GM19351 (cell line): ENCODE data around the gene ARRDC3.
"Not testable (repeated sequence)": the region's sequence is repeated elsewhere in the genome, so short reads cannot be mapped to it uniquely, and the experiment has no call there.

Source experiments
- ATAC-seq: cut with Tn5 transposase; IDR thresholded peaks from one replicate; pipeline ENCODE4 v1.9.1; 2021; ENCODE audit warnings: mild to moderate bottlenecking, moderate library complexity; ENCODE audit not compliant: unreplicated experiment

The ARRDC3 gene

DNA sequence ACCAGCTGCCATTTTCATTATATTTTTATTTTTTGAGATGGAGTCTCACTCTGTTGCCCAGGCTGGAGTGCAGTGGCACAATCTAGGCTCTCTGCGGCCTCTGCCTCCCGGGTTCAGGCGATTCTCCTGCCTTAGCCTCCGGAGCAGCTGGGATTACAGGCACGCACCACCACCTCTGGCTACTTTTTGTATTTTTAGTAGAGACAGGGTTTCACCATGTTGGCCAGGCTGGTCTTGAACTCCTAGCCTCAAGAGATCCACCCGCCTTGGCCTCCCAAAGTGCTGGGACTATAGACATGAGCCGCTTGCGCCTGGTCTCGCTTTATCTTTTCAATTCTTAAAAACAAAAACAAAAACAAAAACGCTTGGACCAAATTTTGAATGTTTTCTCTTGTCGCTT is 2.5 kb upstream of the ARRDC3 start:
- not testable (repeated sequence) for ATAC-seq

DNA sequence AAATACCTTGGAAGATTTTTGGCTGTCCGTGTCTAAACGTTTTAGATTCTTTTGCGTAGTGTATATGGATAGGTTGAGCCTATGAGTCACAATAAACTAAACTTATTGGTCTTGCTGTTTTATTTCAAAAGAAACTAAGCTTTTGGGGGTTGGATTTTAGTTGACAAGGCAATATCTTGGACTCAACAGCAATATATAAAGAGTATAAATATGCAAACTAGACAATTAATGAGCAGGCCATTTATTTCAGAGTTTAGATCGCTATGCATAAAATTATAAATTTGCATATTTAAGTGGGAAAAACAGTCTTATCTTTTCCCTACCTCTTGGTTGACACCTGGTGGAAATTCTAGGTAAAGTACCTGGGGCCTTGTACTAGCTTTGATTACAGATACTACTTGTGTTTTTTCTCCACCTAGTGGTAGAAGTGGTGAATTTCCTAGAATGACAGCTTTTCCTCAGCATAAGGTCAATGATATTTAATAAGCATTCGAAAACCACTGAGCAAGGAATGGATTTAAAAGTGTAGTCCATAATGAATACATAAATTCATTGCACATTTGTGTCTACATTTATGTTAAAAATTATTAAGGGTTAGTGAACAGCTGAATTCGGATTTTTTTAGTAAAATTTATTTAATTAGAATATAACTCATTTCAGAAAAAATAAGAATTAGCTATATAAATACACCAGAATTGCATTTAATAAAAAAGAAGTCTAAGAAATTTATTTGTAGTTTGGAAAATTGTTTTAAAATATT is 1.7 kb upstream of the ARRDC3 start:
- ATAC-seq: peak; percentile 8

DNA sequence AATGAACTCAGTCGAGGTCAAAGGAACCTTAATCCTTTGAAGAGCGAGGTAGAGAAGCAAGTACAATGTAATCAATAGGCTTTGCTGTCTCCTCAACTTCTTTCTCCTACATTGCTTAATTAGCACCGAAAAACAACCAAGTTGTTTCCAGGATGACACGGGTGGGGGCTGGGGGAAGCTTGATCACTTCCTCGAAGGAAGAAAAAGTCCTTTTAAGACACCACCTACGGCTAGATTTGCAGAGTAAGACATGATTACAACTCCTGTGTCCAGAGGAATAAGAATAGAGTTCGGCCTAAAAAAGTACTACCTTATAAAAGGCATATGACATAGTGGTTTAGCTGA is 811 bp upstream of the ARRDC3 start:
- ATAC-seq: no peak

- ATAC-seq: no peak
These were observed 539 bp downstream of the ARRDC3 start for GRCh38 chr5:91382530-91383026.

GRCh38 chr5:91381774-91382359 is 1.2 kb downstream of the ARRDC3 start:
- ATAC-seq: peak; percentile 17

- ATAC-seq: no peak
These were observed 1.8 kb downstream of the ARRDC3 start for GRCh38 chr5:91381239-91381773.

DNA sequence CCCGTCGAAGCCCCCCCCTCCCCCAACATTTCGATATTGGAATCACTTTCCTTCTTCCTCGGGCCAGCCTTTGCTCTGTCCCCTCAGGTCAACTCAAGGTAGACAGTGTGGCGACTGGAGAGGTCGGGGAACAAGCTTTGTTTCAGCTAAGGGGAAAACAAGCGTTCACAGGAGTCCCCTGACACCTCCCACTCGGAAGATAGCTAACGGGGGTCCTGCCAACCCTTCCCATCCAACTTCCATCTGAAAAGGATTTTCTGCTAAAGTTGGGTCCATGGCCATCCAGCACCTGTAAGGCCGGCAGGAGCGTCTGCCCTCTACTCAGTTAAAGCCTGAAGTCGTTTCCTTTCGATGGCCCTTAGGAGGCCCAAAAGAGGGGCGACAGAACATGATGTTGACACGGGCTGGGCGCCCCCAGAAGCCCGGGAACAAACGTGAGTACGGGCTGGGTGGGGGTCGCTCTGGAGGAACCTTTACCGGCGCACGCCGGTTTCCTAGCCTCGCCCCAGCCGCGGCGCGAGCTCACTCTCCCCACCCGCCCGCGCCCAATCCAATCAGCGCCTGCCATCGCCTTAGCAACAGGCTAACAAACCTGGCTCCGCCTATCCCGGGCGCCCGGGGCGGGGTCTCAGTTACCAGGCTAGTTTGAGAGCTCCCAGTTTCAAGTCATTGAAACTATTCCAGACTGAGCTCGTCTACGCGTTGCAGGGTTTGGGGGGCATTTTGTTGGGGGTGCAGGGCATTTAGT is 2.5 kb downstream of the ARRDC3 start:
- ATAC-seq: peak; percentile 47

DNA sequence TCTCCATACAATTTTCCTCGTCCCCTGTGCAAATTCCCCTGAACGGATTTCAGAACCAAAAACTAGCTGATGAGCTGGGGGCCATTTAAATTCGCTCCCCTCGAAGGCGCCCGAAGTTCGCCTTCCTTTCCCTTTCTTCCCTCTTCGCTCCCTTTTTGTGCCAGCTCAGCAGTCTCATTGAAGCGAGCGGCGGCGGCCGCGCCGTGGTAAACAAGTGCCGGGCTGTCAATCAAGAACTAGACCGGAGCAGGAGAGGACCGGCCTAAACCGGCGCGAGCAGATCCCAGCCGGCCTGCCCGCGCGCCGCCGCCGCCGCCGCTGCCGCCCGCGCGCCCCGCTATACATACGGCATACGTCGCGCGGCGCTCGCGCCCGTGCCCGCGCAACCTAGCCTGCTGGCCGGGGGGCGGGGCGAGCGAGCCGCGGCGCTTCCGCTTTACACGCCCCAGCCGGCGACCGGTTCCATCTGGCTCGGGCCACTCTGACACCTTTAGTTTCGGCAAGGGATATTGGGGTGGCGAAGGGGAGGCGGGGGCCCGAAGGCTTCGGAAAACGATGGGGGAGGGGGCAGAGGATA is 3.1 kb downstream of the ARRDC3 start:
- peak; percentile 52 for ATAC-seq

DNA sequence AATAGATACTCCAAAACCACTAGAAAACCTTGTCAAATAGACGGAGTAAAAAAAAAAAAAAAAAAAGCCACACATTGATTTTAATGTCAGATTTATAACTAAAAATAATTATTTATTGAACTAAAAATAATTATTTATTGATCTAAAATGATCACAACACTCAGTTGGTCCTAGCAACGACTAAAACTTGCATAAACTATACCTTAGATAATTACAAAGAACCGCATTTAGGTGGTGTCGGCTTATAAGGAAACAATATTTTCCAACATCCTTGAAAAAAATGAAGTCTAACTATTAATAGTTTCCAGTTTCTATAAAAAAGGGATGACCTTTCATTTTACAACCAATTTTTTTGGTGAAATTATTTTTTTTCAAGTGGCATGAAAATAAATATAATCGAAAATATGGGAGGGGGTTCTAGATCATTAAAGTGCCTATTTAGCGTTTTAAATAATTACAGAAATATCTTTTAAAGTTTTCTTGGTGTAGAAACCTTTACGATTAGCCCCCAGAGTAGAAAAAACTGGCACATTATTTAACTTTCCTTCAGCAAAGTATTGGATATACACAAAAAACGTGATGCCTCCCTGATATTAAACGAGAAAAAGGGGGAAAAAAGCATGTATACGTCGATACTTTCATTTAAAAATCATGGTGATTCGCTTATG is 3.7 kb downstream of the ARRDC3 start:
- no peak for ATAC-seq

- no peak for ATAC-seq
These were observed 4.3 kb downstream of the ARRDC3 start for GRCh38 chr5:91378752-91379211.

DNA sequence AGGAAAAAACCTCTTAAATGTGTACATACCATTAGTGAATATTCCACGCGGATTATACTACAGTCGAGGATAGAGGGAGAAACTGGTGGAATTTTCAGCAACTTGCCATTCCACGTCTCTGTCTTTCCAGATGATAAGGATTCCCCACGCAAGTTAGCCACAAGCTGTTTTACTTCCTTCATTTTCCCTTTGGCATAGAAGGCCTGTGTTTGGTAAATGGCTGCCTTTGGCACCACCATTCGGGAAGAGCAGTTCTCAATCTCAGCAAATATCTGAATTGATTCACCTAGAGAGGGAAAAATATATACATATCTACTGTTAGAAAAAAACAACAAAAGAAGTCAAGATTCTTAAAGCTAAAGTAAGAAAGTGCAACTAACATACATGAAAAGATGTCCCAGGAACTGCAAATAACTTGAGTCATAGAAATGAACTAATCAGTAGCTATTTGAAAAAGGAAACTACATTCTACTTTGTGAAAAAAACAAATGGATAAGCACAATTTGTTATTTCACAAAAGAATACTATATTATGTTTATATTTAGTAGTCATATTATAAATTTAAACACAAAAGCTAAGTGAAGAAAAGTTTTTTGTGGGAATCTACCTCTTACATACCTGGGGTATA is 8.1 kb downstream of the ARRDC3 start:
- no peak for ATAC-seq

- ATAC-seq: no peak
These were observed 9.5 kb downstream of the ARRDC3 start for GRCh38 chr5:91373600-91373999.

DNA sequence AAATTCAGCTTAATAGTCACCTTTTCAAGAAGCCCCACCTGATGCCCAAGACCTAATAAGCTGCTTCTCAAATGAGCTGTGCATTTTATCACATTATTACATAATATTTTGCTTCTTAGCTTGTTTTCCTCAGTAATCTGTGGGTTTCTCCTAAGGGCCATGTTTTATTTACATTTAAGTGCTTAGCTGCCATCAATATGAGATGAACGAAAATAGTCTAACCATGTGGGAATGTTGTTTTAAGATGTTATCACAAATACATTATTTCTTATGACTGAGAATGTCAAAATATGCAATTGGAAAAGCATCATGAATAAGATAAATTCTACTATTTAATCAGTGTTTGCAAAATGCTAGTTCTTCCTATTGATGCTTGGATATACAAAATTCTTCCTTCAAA is 10.1 kb downstream of the ARRDC3 start:
- ATAC-seq: no peak

GRCh38 chr5:91369480-91369879 is 13.6 kb downstream of the ARRDC3 start:
- ATAC-seq: no peak

DNA sequence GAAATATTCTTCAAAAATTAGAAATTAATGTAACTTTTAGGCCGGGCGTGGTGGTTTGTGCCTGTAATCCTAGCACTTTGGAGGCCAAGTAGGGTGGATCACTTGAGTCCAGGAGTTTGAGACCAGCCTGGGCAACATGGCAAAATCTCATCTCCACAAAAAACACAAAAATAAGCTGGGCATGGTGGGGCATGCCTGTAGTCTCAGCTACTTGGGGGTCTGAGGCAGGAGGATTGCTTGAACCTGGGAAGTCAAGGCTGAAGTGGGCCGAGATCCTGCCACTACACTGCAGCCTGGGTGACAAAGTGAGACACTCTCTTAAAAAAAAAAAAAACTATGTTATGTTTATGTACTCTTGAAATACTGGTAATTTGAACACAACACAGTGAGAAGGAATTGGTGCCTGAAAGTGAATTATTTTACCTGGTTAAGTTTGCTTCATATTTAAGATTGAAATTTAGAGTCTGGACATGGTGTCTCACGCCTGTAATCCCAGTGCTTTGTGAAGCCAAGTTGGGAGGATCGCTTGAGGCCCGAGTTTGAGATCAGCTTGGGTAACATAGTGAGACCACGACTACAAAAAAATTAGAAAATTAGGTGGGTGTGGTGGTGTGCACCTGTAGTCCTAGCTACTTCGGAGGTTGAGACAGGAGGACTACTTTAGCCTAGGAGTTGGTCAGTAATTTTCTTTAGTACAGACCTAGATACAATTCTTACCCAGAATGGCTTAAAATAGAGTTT is 15.0 kb downstream of the ARRDC3 start:
- no peak for ATAC-seq

- ATAC-seq: no peak
These were observed 15.8 kb downstream of the ARRDC3 start for GRCh38 chr5:91367344-91367743.

DNA sequence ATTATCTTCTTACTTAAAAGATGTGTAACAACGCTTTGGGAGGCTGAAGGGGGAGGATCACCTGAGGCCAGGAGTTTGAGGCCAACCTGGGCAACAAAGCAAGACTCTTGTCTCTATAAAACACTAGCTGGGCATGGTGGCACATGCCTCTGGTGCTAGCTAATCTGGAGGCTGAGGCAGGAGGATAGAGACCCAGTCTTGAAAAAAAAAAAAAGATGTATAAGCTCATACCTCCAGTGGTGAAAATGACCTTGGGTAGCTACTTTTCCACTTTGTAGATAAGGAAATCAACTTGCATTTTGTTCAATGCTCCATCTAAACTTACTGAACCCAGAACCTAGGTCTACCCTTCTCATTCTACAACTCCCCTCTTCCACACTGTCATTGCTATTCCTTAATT is 16.6 kb downstream of the ARRDC3 start:
- no peak for ATAC-seq

GRCh38 chr5:91365498-91365897 is 17.6 kb downstream of the ARRDC3 start:
- ATAC-seq: no peak

DNA sequence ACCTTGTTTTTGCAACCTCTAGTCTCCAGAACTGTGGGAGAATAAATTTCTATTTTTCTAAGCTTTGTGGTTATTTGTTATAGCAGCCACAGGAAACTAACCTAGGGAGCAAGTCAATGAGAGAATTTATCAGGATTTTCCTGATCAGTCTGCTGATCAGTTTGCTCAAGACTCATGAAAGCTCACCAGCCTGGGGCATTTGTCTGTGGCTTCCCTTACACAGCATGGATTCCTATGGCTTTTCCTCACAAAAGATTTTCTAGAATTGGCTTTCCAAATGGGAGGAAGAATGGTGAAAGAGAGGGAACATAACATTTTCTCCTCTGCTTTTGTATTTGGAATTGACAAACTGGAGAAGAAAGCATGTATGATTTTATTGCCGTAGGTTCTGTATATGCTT is 20.2 kb downstream of the ARRDC3 start:
- ATAC-seq: no peak

GRCh38 chr5:91361790-91362189 is 21.3 kb downstream of the ARRDC3 start:
- peak; percentile 2 for ATAC-seq
